Measurements from ENCODE around the gene IKZF3. TPM values are rescaled to one million over a fixed set of nuclear protein-coding genes. Genes with fewer than 3 reads are reported as not detected.

The IKZF3 gene
- total and polyA plus RNA-seq, 10 of the 15 experiments (the other 5 are each of a cell fraction or from before 2014, with no cell fraction given): 5.5 to 98.2 (median 47.6) TPM

- TF ChIP-seq CEBPZ (IDR thresholded peaks at IDR 0.05; ENCODE audit: low read depth, low read length) (no peak), STAT1 (conservative IDR thresholded peaks at IDR 0.05) (no peak), ATF2 (IDR thresholded peaks at IDR 0.05; ENCODE audit: low read length) (peak; percentile 62; the same call in 1 of the 2 replicates), SUZ12 (IDR thresholded peaks at IDR 0.05; ENCODE audit: unreplicated experiment) (no peak), ZNF384 (IDR thresholded peaks at IDR 0.05; ENCODE audit: borderline replicate concordance, low read depth, low read length) (peak; percentile 95), ZSCAN29 (IDR thresholded peaks at IDR 0.05) (no peak), ELK1 (IDR thresholded peaks at IDR 0.05; ENCODE audit: low read depth, low read length) (no peak), ESRRA (IDR thresholded peaks at IDR 0.05; ENCODE audit: low read length) (no peak), BRCA1 (IDR thresholded peaks at IDR 0.05; ENCODE audit: low read depth, low read length) (no peak), MTA2 (IDR thresholded peaks at IDR 0.05; ENCODE audit: low read depth) (peak; percentile 48; the same call in 1 of the 2 replicates), RCOR1 (conservative IDR thresholded peaks at IDR 0.05; ENCODE audit: low read depth, low read length) (no peak), ZNF217 (IDR thresholded peaks at IDR 0.05) (0 out of 2 replicates have a peak, but pooled peaks have one; percentile 16), YY1 (IDR thresholded peaks at IDR 0.05; ENCODE audit: low read depth, low read length) (no peak), SKIL (IDR thresholded peaks at IDR 0.05; ENCODE audit: low read depth, poor library complexity, severe bottlenecking) (peak; percentile 58), ZNF592 (IDR thresholded peaks at IDR 0.05) (no peak), MAX (IDR thresholded peaks at IDR 0.05; ENCODE audit: low read depth, low read length) (no peak)
Observed at GRCh38 chr17:39777534-39778365, 86.4 kb downstream of the IKZF3 start (continued).
